ENCODE data around the gene PCNX3.

DNA sequence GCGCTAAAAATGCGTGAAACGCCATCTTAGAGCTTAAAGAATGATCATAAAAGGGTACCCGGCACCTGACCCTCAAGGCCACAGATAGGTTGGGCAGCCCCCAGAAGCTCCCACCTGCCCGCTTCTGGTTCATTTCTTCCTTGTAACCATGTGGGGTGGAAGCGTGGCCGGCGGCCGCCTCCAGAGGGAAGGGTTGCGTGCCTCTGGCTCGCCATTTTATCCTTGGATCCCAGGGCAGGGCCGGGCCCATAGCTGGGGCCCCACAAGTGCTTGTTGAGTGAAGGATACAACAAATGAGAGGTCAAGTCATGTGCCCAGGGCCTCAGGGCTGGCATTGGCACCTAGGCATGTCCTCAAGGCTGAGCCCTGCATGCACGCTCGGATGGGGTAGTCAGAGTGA, 5.9 kb downstream of the PCNX3 start:
- no peak for TF ChIP-seq POLR2AphosphoS5 (IDR thresholded peaks at IDR 0.05)
- TF ChIP-seq POLR2A (IDR thresholded peaks at IDR 0.05) = no peak
- TF ChIP-seq CTCF (IDR thresholded peaks at IDR 0.05) = no peak
